Anterior cingulate cortex (tissue), 58 donors: Measurements from ENCODE around the gene PLA2G6.
A peak's percentile ranks its signal among the peaks of the same experiment; 100 is the strongest.
"Not testable (repeated sequence)": the region's sequence is repeated elsewhere in the genome, so short reads cannot be mapped to it uniquely, and the experiment has no call there.

Experiments
- DNase-seq, 58 donors: peaks; one replicate each; lab custom pipeline; 2025; lab: John Stamatoyannopoulos, UW

Gene PLA2G6

GRCh38 chr22:38097557-38098409 is 83.8 kb downstream of the PLA2G6 start:
- no peak for DNase-seq

GRCh38 chr22:38097058-38097457 is 84.6 kb downstream of the PLA2G6 start:
- DNase-seq: no peak

- no peak for DNase-seq
Measured at GRCh38 chr22:38089474-38089851, 92.2 kb downstream of the PLA2G6 start.

GRCh38 chr22:38088629-38089473 is 92.8 kb downstream of the PLA2G6 start:
- peak in 1 of 58 donors; percentile 21 for DNase-seq

- no peak for DNase-seq
Measured at GRCh38 chr22:38087855-38088254, 93.8 kb downstream of the PLA2G6 start.

GRCh38 chr22:38086942-38087341 is 94.7 kb downstream of the PLA2G6 start:
- no peak for DNase-seq

GRCh38 chr22:38086001-38086845 is 95.4 kb downstream of the PLA2G6 start:
- DNase-seq: no peak

- DNase-seq: no peak
Measured at GRCh38 chr22:38085501-38085900, 96.1 kb downstream of the PLA2G6 start.

GRCh38 chr22:38085056-38085455 is 96.6 kb downstream of the PLA2G6 start:
- DNase-seq: no peak

GRCh38 chr22:38083931-38084631 is 97.5 kb downstream of the PLA2G6 start, which contains the start of gene SLC16A8:
Gene SLC16A8, minus strand, starts transcription at chr22:38084184. Its CDS starts 1,311 bp downstream, at chr22:38082873.
- peak in 1 of 58 donors; percentile 31 for DNase-seq

GRCh38 chr22:38082986-38083710 is 98.5 kb downstream of the PLA2G6 start:
- DNase-seq: no peak

GRCh38 chr22:38081941-38082828 is 99.4 kb downstream of the PLA2G6 start:
- DNase-seq: no peak

- no peak for DNase-seq
Measured at GRCh38 chr22:38081636-38081940, 100.0 kb downstream of the PLA2G6 start.

GRCh38 chr22:38080850-38081635 is 100.6 kb downstream of the PLA2G6 start:
- peak in 20 of 58 donors; percentile 15 to 67 (median 37) for DNase-seq

- DNase-seq: no peak
Measured at GRCh38 chr22:38080474-38080849, 101.2 kb downstream of the PLA2G6 start.

GRCh38 chr22:38079804-38080203 is 101.8 kb downstream of the PLA2G6 start:
- DNase-seq: no peak

- DNase-seq: not testable (repeated sequence)
Measured at GRCh38 chr22:38079208-38079607, 102.4 kb downstream of the PLA2G6 start.
